Endothelial cell of umbilical vein (primary cell): ENCODE measurements around the gene COMT. TPM values are rescaled to one million over a fixed set of nuclear protein-coding genes. Genes with fewer than 3 reads are reported as not detected.

Experiments used
- BruUV-seq: library from RNA; stranded (reverse); fragments of 400-500 nt; replicated peaks from 2 replicates; lab custom pipeline; 2021; lab: Mats Ljungman, UMichigan
- CTCF ChIA-PET: fragments of 300-600, 350-600 bp; sonication (Branson Sonifier 250); formaldehyde crosslinking; loops from one replicate; lab custom pipeline; 2021; ENCODE audit warnings: antibody characterized with exemption, inconsistent platforms; lab: Charles Lee
- POLR2A ChIA-PET: fragments of 300-600, 350-600 bp; sonication (Branson Sonifier 250); formaldehyde crosslinking; loops from one replicate; lab custom pipeline; 2021; ENCODE audit warnings: antibody characterized with exemption, inconsistent platforms; lab: Charles Lee
- DNase-seq: peaks from one replicate; pipeline ENCODE4 v3.0.0-alpha.2; 2011; ENCODE audit warnings: low read depth, low spot score
- FAIRE-seq: peaks from 2 replicates; lab custom pipeline; 2011; peaks lifted over from hg19 to GRCh38; lab: Jason Lieb, UNC
- H2AFZ ChIP-seq: 2 replicates; pipeline ENCODE4 v1.6.0; 2012; ENCODE audit warnings: low read depth, low read length, control low read depth, inconsistent platforms
- H3K27ac ChIP-seq: 2 replicates; pipeline ENCODE4 v1.5.1; 2011; ENCODE audit warnings: low read depth, mild to moderate bottlenecking, control low read depth, low read length, moderate library complexity; ENCODE audit not compliant: insufficient read depth
- H3K27me3 ChIP-seq, 2 experiments: 2 replicates each; pipeline versions ENCODE4 v1.6.0 to v1.6.1; 2011; ENCODE audit warnings: low read length in 2 of 2, mixed read lengths in 1 of 2; ENCODE audit not compliant: control insufficient read depth in 2 of 2, insufficient read depth in 2 of 2
- H3K36me3 ChIP-seq, 2 experiments: 2 replicates in 1 of 2; 3 replicates in 1 of 2; pipeline ENCODE4 v1.5.1; 2011; ENCODE audit warnings: low read length in 2 of 2, mild to moderate bottlenecking in 1 of 2, moderate library complexity in 1 of 2; ENCODE audit not compliant: control insufficient read depth in 2 of 2, insufficient read depth in 2 of 2; ENCODE audit errors: extremely low read depth in 1 of 2
- H3K4me1 ChIP-seq: 3 replicates; pipeline ENCODE4 v1.5.1; 2011; ENCODE audit warnings: mild to moderate bottlenecking, low read length; ENCODE audit not compliant: control insufficient read depth, insufficient read depth; ENCODE audit errors: extremely low read depth
- H3K4me2 ChIP-seq: 2 replicates; pipeline ENCODE4 v1.6.1; 2011; ENCODE audit warnings: low read length, control low read depth, mixed read lengths; ENCODE audit not compliant: insufficient read depth
- H3K4me3 ChIP-seq, 3 experiments: fragments of 200-600 bp in 1 of 3; sonication (generic), shearing (Covaris generic) in 1 of 3; replicated peaks in 1 of 3; 2 replicates each; pipeline ENCODE4 v1.5.1; 2011 to 2016; ENCODE audit warnings: control low read depth in 3 of 3, low read length in 3 of 3, mild to moderate bottlenecking in 2 of 3, inconsistent platforms in 1 of 3, low read depth in 1 of 3, moderate library complexity in 1 of 3; ENCODE audit not compliant: insufficient read depth in 1 of 3
- H3K79me2 ChIP-seq: 2 replicates; pipeline ENCODE4 v1.6.0; 2012; ENCODE audit warnings: low read length, inconsistent platforms; ENCODE audit not compliant: control insufficient read depth, insufficient read depth
- H3K9ac ChIP-seq: replicated peaks from 2 replicates; pipeline ENCODE3; 2011; ENCODE audit warnings: low read length, control low read depth; ENCODE audit not compliant: insufficient read depth; ENCODE audit errors: extremely low read depth
- H3K9me1 ChIP-seq: replicated peaks from 3 replicates; pipeline ENCODE4 v1.6.0; 2011; ENCODE audit warnings: mild to moderate bottlenecking, low read length; ENCODE audit not compliant: control insufficient read depth, insufficient read depth; ENCODE audit errors: extremely low read depth
- H3K9me3 ChIP-seq: replicated peaks from 2 replicates; pipeline ENCODE4 v1.5.1; 2012; ENCODE audit warnings: low read length, inconsistent platforms; ENCODE audit not compliant: control insufficient read depth, insufficient read depth
- H4K20me1 ChIP-seq: replicated peaks from 2 replicates; pipeline ENCODE3; 2011; ENCODE audit warnings: mild to moderate bottlenecking, low read length; ENCODE audit not compliant: control insufficient read depth, insufficient read depth; ENCODE audit errors: extremely low read depth
- CTCF ChIP-seq, 2 donors: IDR thresholded peaks; 1 replicate in 1 of 2; 2 replicates in 1 of 2; pipeline ENCODE4 v1.5.1; 2011; ENCODE audit warnings: low read length in 2 of 2, mild to moderate bottlenecking in 2 of 2, moderate library complexity in 2 of 2, control low read depth in 1 of 2, inconsistent platforms in 1 of 2, low read depth in 1 of 2; ENCODE audit not compliant: insufficient read depth in 1 of 2; ENCODE audit errors: extremely low read depth in 1 of 2
- EZH2 ChIP-seq: IDR thresholded peaks from 2 replicates; pipeline ENCODE4 v1.6.1; 2012; ENCODE audit warnings: borderline replicate concordance, low read depth, mild to moderate bottlenecking, moderate library complexity, low read length, inconsistent platforms; ENCODE audit not compliant: severe bottlenecking
- FOS ChIP-seq: IDR thresholded peaks from 2 replicates; pipeline ENCODE4 v1.6.1; 2011; ENCODE audit warnings: mild to moderate bottlenecking, low read length, moderate library complexity, borderline replicate concordance; ENCODE audit not compliant: insufficient read depth
- GATA2 ChIP-seq: IDR thresholded peaks from 2 replicates; pipeline ENCODE4 v1.7.0; 2011; ENCODE audit warnings: low read depth, mild to moderate bottlenecking, moderate library complexity, mixed read lengths, low read length; ENCODE audit not compliant: insufficient read length, insufficient read depth
- JUN ChIP-seq: IDR thresholded peaks from 2 replicates; pipeline ENCODE4 v1.6.1; 2011; ENCODE audit warnings: borderline replicate concordance, low read depth; ENCODE audit not compliant: insufficient read length, insufficient read depth
- MYC ChIP-seq: IDR thresholded peaks from one replicate; pipeline ENCODE4 v1.6.1; 2011; ENCODE audit warnings: mild to moderate bottlenecking, low read depth, low read length
- POLR2A ChIP-seq: IDR thresholded peaks from 2 replicates; pipeline ENCODE4 v1.6.1; 2012; ENCODE audit warnings: low read depth, mild to moderate bottlenecking, control low read depth, low read length
- POLR2AphosphoS5 ChIP-seq: IDR thresholded peaks from 2 replicates; pipeline ENCODE4 v1.6.1; 2012; ENCODE audit warnings: low read depth, mild to moderate bottlenecking, control low read depth, low read length, moderate library complexity; ENCODE audit not compliant: insufficient read depth
- dilution Hi-C: fragments of 300-500 bp; cut with MboI; formaldehyde crosslinking; loops from one replicate; pipeline ENCODE4 v1.15.0; 2019; ENCODE audit warnings: low sequenced_read_pairs; ENCODE audit not compliant: extremely low pct_ligation_motif_present
- intact Hi-C: fragments of 100-400 bp; cut with micrococcal nuclease; formaldehyde crosslinking; loops from one replicate; pipeline ENCODE4 v1.10.0; 2022
- polyA plus RNA-seq, 4 experiments: library from polyadenylated mRNA; depleted of rRNA in 3 of 4; stranded (reverse) in 3 of 4; unstranded in 1 of 4; fragments of >200 nt; gene quantifications; 2 replicates each; pipeline versions ENCODE4 v1.2.1 to v1.2.3, GENCODE V29; 2011 to 2012; ENCODE audit warnings: missing spikeins in 1 of 4
- total RNA-seq: library from RNA; stranded (reverse); gene quantifications from 2 replicates; pipeline ENCODE4 v1.2.3, GENCODE V29; 2021
- TF ChIP-seq, protein P1 (sequence below): IDR thresholded peaks from 2 replicates; pipeline ENCODE4 v1.6.1; 2011; ENCODE audit not compliant: insufficient read depth, insufficient read length

The COMT gene
- total and polyA plus RNA-seq, 2 donors (not counting 3 experiments of a cell fraction or from before 2014, with no cell fraction given): 221 to 537 TPM

DNA sequence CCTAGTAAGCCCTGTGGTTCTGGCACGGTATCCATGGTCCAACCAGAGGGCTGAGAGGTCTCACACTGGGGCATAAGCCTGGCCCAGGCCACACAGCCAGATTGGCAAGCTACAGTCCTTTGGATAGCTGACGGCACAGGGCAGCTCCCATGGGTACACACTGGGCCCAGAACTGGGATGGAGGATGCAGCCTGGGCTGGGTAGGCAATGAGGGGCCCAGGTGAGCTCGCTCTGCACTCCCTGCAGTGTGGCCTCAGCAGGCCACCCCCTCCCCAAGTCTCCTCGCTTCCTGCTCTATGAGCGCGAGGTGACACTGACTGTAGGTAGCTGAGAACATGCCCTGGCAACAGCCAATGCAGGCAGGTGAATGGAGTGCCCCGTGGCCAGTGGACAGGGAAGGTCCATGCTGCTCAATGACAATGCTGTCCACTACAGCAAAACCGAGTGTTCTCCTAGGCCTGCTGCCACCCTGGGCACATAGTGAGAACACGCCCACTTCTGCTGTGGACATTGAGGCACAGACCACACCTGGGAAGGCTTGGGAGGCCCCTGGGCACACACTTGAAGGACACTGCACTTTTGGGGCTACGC is 71.3 kb downstream of the COMT start:
- intact Hi-C loops (loop anchor here (1.0 to 2.0 kb wide), 4 partner anchors 27 to 282 kb away; no protein-coding TSS in a partner anchor), dilution Hi-C loops (no loop called here)
- Histone ChIP-seq H4K20me1 (no peaks in the 10 kb centered on the region), H3K79me2 (no peaks in the 10 kb centered on the region), H3K4me1 (peaks cover 8% of the 10 kb centered on the region), H3K9ac (no peak overlapping the region), H3K4me2 (no peak overlapping the region), H3K4me3 (no peak overlapping the region), H3K9me3 (no peaks in the 10 kb centered on the region), H3K27me3 (no peaks in the 10 kb centered on the region), H3K36me3 (no peaks in the 10 kb centered on the region), H3K9me1 (no peaks in the 10 kb centered on the region), H2AFZ (peak overlapping the region; percentile 19), H3K27ac (no peak overlapping the region)
- BruUV-seq: no TSS peak
- no peak for FAIRE-seq
- no peak for DNase-seq
- ChIA-PET CTCF (interaction anchor here (0.9 to 7.3 kb wide), 24 partner anchors 9 to 282 kb away, joined by 3 to 304 read pairs (median 7); no protein-coding TSS in a partner anchor), POLR2A (interaction anchor here (1.2 to 1.5 kb wide), 3 partner anchors 26 to 41 kb away, joined by 4 to 8 read pairs (median 6); no protein-coding TSS in a partner anchor)
- TF ChIP-seq POLR2AphosphoS5: no peak
- TF ChIP-seq GATA2: no peak
- TF ChIP-seq CTCF (IDR thresholded peaks at IDR 0.05; ENCODE audit: extremely low read depth in 1 of 2, insufficient read depth in 1 of 2, low read depth in 1 of 2, low read length in 2 of 2): no peak
- TF ChIP-seq FOS: no peak
- TF ChIP-seq EZH2: no peak
- TF ChIP-seq, protein P1, sequence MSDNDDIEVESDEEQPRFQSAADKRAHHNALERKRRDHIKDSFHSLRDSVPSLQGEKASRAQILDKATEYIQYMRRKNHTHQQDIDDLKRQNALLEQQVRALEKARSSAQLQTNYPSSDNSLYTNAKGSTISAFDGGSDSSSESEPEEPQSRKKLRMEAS: no peak
- TF ChIP-seq POLR2A: no peak
- TF ChIP-seq MYC: no peak
- no peak for TF ChIP-seq JUN
